ENCODE data around the gene CD48.

- TF ChIP-seq EZH2 (IDR thresholded peaks at IDR 0.05; ENCODE audit: insufficient read depth, poor library complexity, severe bottlenecking) (no peak), EZH2phosphoT487 (IDR thresholded peaks at IDR 0.05; ENCODE audit: insufficient read depth, low read depth) (no peak)
Measured at GRCh38 chr1:160759740-160760139, 48.1 kb upstream of the CD48 start.
